Pons (tissue), 1 donor: ENCODE measurements around the gene TMEM217.
A peak's percentile ranks its signal among the peaks of the same experiment; 100 is the strongest.

Experiments used
- DNase-seq: peaks from one replicate; pipeline ENCODE4 v3.0.0-alpha.2; 2016; ENCODE audit warnings: low spot score

The TMEM217 gene

GRCh38 chr6:37244430-37245310 is 13.3 kb downstream of the TMEM217 start:
- peak; percentile 67 for DNase-seq

DNA sequence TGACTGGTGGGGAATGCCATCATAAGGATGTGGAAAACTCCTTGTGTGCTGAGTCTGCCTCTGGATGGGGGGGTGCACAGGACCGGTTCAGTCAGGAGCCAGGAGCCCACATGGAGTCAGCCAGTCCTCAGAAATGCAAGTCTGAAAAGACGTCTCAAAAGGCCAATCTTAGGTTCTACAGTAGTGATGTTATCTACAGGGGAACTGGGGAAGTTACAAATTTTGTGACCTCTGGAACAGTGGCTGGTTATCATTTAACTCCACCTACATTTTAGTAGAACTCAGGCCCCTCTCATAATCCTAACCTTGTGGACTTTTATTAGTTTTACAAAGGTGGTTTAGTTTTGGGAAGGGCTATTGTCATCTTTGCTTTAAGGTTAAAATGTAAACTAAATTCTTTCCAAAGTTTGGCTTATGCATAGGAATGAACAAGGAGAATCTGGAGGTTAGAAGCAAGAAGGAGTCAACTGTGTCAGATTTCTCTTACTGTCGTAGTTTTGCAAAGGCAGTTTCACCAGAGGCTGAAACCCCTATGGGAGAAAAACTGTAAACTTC is 14.1 kb downstream of the TMEM217 start:
- DNase-seq = no peak

DNA sequence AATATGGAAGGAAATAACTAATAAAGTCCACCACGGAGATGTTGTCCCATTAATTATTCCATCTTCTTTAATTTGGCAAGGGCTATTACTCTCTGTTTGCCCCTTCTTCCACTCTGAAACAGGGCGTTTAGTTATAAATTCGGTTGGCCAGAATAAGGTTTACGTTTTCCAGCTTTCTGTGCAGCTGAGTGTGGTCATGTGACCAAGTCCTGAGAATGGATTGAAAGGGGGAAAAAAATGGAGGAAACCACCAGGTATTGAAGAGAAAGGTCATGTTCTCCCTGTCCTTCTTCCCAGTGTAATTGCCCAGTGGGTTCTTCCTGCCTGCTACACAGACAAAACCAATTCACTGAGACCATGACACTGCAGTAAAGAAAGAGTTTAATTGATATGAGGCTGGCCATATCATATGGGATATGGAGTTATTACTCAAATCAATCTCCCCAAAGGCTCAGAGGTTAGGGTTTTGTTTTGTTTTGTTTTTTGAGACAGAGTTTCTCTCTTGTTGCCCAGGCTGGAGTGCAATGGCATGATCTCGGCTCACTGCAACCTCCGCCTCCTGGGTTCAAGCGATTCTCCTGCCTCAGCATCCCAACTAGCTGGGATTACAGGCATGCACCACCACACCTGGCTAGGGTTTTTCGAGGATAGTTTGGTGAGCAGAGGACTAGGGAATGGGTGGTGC is 14.7 kb downstream of the TMEM217 start:
- DNase-seq = no peak

DNA sequence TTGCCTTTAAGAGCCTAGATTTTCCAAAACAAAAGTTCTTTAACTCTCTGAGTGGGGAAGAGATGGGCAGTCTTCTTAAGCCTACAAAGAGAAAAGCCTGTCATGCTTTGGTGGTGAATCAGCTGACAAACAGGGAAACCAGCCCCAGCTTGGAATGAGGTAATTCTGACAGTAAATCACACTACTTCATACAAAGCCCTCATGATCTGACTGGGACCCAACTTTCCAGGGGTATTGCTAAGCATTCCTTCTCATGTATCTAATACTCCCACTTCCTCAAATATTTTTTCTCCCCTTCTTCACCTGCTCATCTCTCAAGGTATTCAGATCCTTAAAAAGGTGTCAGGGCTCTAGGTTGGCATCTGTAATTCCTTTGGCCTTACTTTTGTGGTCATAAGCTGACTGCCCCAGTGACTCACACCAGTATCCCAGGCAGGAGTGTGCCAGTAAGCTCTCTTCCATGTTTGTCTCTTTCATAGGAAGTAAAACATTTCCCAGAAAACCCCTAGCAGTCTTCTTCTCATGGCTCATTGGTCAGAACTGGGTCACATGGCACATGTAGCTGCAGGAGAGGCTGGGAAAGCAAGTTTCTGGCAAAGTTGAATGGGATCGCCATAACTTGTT is 15.4 kb downstream of the TMEM217 start:
- DNase-seq = no peak

DNA sequence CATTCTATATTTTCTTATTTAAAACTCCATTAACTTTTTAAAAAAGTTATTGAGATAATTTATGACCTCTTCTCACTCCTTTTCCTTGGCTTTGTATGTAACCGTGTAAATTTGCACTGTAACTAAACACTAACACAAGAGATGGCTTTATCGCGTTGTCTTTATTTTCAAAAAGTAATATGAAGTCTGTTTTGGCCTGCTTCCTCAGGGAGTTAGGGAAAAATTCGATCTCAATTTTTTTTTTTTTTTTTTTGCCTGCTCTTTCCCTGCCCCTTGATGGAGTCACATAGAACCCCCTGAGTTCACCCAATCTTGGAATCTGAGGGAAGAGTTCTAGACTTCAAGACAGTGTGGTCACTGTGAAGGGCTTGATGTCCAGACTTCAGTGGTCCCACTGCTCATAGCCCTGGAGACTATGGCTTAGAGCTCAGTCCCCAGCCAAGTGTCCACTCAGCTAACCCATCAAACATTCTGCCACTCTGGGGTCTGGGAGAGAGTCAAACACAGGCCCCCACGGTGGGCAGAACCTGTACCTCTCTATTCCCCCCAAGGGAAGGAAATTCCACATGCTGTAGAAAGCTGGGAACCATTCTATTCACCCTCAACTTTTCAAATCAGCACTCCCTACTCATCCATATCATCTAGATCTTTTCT is 16.0 kb downstream of the TMEM217 start:
- DNase-seq = no peak

DNA sequence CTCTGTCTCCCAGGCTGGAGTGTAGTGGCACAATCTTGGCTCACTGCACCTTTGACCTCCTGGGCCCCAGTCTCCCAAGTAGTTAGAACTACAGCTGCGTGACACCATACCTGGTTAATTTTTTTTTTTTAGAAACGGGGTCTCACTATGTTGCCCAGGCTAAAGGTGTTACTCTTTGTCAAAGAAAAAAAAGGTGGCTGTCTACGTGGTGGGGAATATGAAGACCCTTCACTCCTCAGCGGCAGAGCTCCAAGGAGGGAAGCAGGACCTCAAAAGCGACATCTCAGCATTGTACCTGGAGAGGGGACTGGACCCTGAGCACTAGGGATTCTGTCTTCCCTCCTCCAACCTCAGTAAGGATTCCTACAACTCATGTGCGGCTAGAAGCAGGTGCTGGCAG is 16.8 kb downstream of the TMEM217 start:
- no peak for DNase-seq

DNA sequence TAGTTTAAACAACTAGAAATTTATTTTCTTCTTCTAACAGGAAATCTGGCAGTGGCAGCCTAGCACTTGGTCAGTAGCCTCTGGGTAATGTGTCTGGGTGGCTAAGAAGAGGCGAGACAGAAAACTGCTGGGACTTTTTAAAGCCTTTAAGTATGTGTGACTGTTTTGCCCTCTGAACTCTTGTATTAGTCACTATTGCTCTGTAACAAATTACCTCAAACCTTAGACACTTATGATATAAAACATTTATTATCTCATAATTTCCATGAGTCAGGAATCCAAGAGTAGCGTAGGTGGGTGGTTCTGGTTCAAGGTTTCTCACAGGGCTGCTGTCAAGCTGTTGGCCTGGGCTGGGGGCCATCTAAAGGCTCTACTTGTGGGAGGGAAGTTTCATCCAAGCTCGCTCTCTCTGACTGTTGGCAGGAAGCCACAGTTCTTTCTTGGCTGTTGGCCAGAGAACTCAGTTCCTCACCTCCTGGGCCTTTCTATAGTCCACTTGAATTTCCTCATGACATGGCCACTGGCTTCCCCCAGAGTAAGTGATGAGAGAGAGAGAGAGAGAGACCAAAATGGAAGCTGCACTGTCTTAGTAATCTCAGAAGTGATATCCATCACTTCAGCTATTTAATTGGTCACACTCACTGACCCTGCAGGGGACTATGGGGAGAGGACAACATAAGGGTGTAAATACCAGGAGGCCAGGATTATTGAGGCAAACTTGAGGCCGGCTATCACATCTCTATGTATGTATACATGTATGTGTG is 17.8 kb downstream of the TMEM217 start:
- DNase-seq = peak; percentile 87

GRCh38 chr6:37239526-37239925 is 18.4 kb downstream of the TMEM217 start:
- DNase-seq = no peak

- no peak for DNase-seq
Observed at GRCh38 chr6:37238381-37238780, 19.6 kb downstream of the TMEM217 start.

DNA sequence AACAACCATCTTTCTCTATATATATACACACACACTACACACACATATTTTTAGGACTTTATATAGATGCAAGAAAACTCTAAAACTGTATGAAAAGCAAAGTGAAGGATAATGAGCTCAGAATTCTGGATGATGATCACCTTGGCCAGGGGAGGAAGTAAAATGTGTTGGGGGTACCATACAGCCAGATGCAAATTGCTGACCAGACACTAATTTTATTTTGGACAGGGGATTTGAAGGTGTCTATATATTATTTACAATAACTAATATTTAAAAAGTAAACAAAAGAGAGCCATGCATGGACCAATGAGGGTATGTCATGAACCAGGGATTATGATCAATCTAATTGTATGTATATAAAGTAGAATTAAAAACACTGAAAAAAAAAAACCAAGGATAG is 20.2 kb downstream of the TMEM217 start:
- DNase-seq = no peak

GRCh38 chr6:37236921-37237320 is 21.0 kb downstream of the TMEM217 start:
- no peak for DNase-seq

GRCh38 chr6:37233541-37233940 is 24.4 kb downstream of the TMEM217 start:
- DNase-seq = no peak

GRCh38 chr6:37232430-37233017 is 25.4 kb downstream of the TMEM217 start:
- DNase-seq = no peak

GRCh38 chr6:37230104-37230503 is 27.8 kb downstream of the TMEM217 start:
- DNase-seq = no peak

DNA sequence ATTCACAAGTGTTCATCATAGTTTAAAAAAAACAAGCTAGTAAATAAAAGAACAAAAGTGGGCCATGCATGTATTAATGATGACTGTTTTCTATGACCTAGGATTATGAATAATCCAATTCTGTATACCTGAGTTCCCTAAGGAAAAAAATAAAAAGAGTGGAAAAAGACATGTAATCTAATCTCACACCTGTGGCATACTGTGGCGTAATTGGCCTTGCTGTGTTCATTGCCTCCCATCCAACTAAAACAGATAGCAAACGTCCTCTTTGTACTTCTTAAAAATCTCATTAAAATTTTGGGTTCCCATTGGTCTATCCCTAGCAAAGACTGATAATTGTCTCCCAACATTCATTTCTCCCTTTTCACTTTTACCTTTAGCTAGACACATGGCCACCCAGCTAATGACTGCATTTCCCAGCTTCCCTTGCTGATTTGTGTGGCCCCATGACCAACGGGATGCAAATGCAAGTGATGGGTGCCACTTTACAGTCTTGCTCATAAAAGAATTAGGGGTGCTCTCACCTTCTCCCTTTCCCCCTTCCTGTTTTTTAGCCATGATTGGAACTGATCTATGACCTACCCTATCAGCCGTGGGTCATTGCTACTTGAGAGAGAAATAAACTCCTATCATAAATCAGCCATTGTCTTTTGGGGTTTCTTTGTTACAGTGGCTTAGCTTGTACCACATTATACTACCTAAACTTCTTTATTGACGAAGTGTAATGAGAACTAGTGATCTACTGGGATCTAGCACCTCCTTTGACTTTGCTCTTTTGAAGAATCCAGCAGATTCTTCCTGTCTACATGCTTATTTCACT is 32.4 kb downstream of the TMEM217 start:
- no peak for DNase-seq

- no peak for DNase-seq
Observed at GRCh38 chr6:37222992-37223391, 35.0 kb downstream of the TMEM217 start.

GRCh38 chr6:37222125-37222967 is 35.6 kb downstream of the TMEM217 start:
- DNase-seq = peak; percentile 32

GRCh38 chr6:37221585-37222124 is 36.3 kb downstream of the TMEM217 start:
- DNase-seq = no peak

DNA sequence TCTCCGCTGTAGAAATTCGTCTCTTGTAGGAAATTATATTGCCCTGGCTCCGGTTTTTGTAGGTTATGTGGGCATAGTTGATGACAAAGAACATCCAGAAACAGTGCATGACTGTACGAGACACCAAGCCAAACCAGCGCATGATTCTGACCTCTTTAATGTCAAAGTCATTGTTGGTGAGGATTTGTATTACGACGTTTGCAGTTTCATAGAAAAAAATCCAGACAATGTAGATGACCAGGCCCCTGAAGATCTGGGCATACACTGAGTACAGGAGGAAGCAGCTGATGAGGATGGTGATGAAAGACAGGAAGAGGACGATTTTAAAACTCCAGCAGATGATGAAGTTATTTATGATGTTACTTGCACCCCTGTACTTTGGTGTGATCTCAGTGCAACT is 39.4 kb downstream of the TMEM217 start:
- no peak for DNase-seq
